OCI-LY3 (cell line): ENCODE data around the gene RAB5B.

Experiments
- H2AFZ ChIP-seq: fragments of 200-600, 300-600 bp; shearing (Covaris generic); 2 replicates; pipeline ENCODE4 v1.6.0; 2014; ENCODE audit warnings: antibody characterized with exemption, low read depth, low read length
- H3K27ac ChIP-seq: fragments of 200-600, 300-600 bp; sonication (generic); 2 replicates; pipeline ENCODE4 v1.5.1; 2014; ENCODE audit warnings: mild to moderate bottlenecking, low read length, moderate library complexity, mixed read lengths
- H3K27me3 ChIP-seq: fragments of 200-600, 300-600 bp; sonication (generic); 2 replicates; pipeline ENCODE4 v1.6.1; 2014; ENCODE audit warnings: low read depth, low read length, mixed read lengths
- H3K36me3 ChIP-seq: fragments of 200-600, 300-600 bp; sonication (generic); replicated peaks from 2 replicates; pipeline ENCODE3; 2014; ENCODE audit warnings: low read depth, low read length, mixed read lengths
- H3K4me1 ChIP-seq: fragments of 300-600, 200-600 bp; sonication (generic); 2 replicates; pipeline ENCODE4 v1.6.1; 2014; ENCODE audit warnings: low read length, mixed read lengths
- H3K4me2 ChIP-seq: fragments of 200-600, 300-600 bp; sonication (generic); 2 replicates; pipeline ENCODE4 v1.6.1; 2014; ENCODE audit warnings: low read length, mixed read lengths
- H3K4me3 ChIP-seq: fragments of 300-600, 200-600 bp; sonication (generic); 2 replicates; pipeline ENCODE4 v1.5.1; 2014; ENCODE audit warnings: antibody characterized with exemption, mild to moderate bottlenecking, low read length, moderate library complexity
- H3K79me2 ChIP-seq: fragments of 300-600, 200-600 bp; shearing (Covaris generic); 2 replicates; pipeline ENCODE4 v1.6.1; 2014; ENCODE audit warnings: mild to moderate bottlenecking, low read length, mixed read lengths
- H3K9ac ChIP-seq: fragments of 300-600, 200-600 bp; shearing (Covaris generic); 2 replicates; pipeline ENCODE4 v1.6.0; 2014; ENCODE audit warnings: mild to moderate bottlenecking, low read length, moderate library complexity
- H3K9me3 ChIP-seq: fragments of 200-600, 300-600 bp; shearing (Covaris generic); 2 replicates; pipeline ENCODE4 v1.6.1; 2014; ENCODE audit warnings: low read length, mixed read lengths; ENCODE audit not compliant: insufficient read depth
- H4K20me1 ChIP-seq: fragments of 200-600, 300-600 bp; sonication (generic); 2 replicates; pipeline ENCODE4 v1.6.1; 2016; ENCODE audit warnings: low read length, mixed read lengths; ENCODE audit not compliant: insufficient read depth
- CTCF ChIP-seq: fragments of 200-600, 300-600 bp; sonication (generic); IDR thresholded peaks from 2 replicates; pipeline ENCODE4 v1.5.1; 2014; ENCODE audit warnings: antibody characterized with exemption, low read length, low read depth
- EZH2phosphoT487 ChIP-seq: fragments of 200-600 bp; shearing (Covaris generic); IDR thresholded peaks from 2 replicates; pipeline ENCODE4 v1.6.1; 2018; ENCODE audit warnings: antibody characterized with exemption, mixed run types, low read depth

Gene RAB5B, protein sequence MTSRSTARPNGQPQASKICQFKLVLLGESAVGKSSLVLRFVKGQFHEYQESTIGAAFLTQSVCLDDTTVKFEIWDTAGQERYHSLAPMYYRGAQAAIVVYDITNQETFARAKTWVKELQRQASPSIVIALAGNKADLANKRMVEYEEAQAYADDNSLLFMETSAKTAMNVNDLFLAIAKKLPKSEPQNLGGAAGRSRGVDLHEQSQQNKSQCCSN

GRCh38 chr12:55973599-55974307 lies at the start of gene RAB5B:
Gene RAB5B (plus strand): TSS chr12:55974078. CDS start chr12:55986961, 12,883 bp downstream.
- Histone ChIP-seq H3K4me3 (peak within 1 kb of the TSS; percentile 87), H3K36me3 (peaks cover 20% of the 10 kb centered on the region), H4K20me1 (no peaks in the 10 kb centered on the region), H3K9ac (peak within 1 kb of the TSS; percentile 86), H3K27me3 (no peaks in the 10 kb centered on the region), H3K4me2 (peak within 1 kb of the TSS; percentile 75), H3K9me3 (no peaks in the 10 kb centered on the region), H3K27ac (peak within 1 kb of the TSS; percentile 61), H3K79me2 (peaks cover 20% of the 10 kb centered on the region), H2AFZ (no peak within 1 kb of the TSS), H3K4me1 (peaks cover 21% of the 10 kb centered on the region)
- TF ChIP-seq CTCF (no peak), EZH2phosphoT487 (no peak)

DNA sequence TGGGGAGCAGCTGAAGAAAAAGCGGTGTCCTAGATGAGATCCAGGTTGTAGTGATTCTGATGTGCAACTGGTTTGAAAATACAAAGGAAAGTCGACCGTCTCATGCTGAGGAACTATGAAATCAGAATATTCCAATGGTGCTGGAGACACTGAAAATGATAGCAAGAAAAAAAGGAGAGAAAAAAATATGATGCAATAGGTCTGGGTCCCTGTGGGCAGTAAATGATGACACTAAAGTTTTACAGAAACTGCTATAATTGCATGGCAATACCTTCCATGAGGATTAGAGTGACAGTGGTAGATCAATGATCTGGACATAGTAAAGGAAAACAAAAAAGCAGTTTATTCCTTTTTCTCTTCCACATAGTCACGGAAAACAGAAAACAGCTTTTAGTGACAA lies 48.5 kb upstream of the RAB5B start:
- H3K9ac ChIP-seq = peak overlapping the region; percentile 97
- H3K27me3 ChIP-seq = no peaks in the 10 kb centered on the region

DNA sequence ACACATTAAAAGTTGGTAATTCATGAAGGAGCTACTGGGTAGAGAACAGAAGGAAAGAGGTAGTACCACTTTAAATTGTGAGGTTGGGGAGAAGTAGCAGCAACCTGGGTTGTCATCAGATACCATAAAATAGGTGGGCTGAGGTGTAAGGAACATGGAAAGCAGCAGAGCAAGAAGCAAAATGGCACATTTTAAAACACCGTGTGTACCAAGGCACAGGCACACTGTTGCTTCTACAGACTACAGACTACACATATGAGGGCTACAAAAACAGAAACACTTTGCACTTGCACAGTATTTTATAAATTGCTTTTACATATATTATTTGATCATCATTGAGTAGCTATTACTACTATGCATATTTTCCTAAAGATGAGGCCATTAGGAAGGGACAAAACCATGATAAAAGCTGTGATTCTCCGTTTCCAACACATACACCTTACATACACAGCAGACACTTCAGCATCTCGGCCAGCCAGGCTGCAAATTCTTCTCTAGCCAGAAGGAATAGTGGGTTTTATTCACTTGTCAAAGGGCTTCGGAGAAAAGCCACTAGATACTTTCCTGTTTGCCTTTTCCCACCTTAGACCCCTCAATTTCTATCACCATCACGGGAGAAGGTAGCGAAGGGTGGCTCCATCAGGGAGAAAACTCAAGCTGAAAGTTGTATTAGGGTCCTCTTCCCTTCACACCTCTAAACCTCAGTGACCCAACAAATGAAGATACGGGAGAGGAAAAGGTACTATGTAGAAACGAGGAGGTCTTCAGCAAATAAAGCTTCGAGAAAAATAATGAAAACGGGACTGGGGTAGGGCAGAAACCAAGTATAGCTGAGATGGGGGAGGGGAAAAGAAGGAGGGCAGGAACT lies 47.8 kb upstream of the RAB5B start:
- peak overlapping the region; percentile 97 for H3K9ac ChIP-seq
- H3K27ac ChIP-seq = peak overlapping the region; percentile 95
- H3K9me3 ChIP-seq = peaks cover 4% of the 10 kb centered on the region; the same call in 1 of the 2 replicates
- H3K36me3 ChIP-seq = peaks cover 9% of the 10 kb centered on the region
- peak overlapping the region; percentile 91 for H3K4me3 ChIP-seq
- no peaks in the 10 kb centered on the region; the same call in 1 of the 2 replicates for H4K20me1 ChIP-seq
- peaks cover 68% of the 10 kb centered on the region for H3K79me2 ChIP-seq
- H3K27me3 ChIP-seq = no peaks in the 10 kb centered on the region
- H3K4me1 ChIP-seq = peaks cover 35% of the 10 kb centered on the region
- TF ChIP-seq CTCF = no peak
- TF ChIP-seq EZH2phosphoT487 = no peak
- H2AFZ ChIP-seq = 0 out of 2 replicates have a peak overlapping the region, but pooled peaks have one; percentile 16
- peak overlapping the region; percentile 96 for H3K4me2 ChIP-seq

More for the DNA sequence above, 48.5 kb upstream of the RAB5B start:
- H3K27ac ChIP-seq = no peak overlapping the region
- peaks cover 28% of the 10 kb centered on the region for H3K4me1 ChIP-seq
- H3K36me3 ChIP-seq = peaks cover 9% of the 10 kb centered on the region
- H3K79me2 ChIP-seq = peaks cover 76% of the 10 kb centered on the region
- peaks cover 4% of the 10 kb centered on the region; the same call in 1 of the 2 replicates for H3K9me3 ChIP-seq
- peak overlapping the region; percentile 96 for H3K4me2 ChIP-seq
- H2AFZ ChIP-seq = no peak overlapping the region
- no peaks in the 10 kb centered on the region; the same call in 1 of the 2 replicates for H4K20me1 ChIP-seq
- no peak for TF ChIP-seq EZH2phosphoT487
- TF ChIP-seq CTCF = no peak
- H3K4me3 ChIP-seq = peak overlapping the region; percentile 91
